Measurements from ENCODE around the gene IL9.

The IL9 gene

DNA sequence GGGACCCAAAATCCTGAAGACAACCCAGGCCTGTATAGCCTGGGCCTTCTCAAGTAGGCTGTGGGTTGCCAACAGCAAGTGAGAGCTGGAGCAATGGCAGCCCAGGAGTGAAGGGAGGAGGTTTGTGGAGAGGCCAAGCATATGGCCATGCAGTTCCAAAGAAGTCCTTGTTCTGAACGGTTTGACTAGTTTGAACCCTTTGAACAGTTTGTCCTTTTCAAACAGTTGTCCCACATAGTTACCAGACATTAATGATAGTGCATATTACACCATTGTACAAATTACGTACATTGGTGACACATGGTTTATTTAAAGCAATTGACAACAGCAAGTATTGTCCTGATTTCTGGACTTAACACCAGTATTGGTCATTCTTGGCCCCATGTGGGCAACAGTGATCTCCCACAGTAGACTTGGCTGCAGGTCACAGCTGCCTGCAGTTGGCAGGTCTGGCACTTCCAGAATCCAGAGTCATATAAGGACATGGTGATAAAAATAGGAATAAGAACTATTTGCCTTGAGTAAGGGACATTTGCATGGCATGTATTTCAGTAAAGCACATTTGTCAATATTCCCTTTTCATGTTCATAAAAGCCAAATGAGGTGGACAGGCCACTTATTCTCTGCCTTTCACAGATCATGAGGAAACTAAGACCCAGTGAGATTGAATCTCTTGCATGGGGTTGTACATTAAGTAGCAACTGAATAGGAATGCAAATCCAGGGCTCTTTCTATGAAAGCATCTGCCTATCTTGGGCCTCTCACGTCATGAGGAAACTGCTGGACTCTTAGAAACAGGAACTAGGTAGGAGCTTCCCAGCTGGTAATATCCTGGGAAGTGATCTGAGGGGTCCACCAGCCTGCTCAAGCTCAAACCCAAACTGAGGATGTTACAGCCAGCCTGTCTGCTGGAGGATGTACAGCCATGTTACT, 30.9 kb downstream of the IL9 start:
- no peak for TF ChIP-seq EZH2phosphoT487 (conservative IDR thresholded peaks at IDR 0.05; ENCODE audit: low read length)
- TF ChIP-seq, protein P1, sequence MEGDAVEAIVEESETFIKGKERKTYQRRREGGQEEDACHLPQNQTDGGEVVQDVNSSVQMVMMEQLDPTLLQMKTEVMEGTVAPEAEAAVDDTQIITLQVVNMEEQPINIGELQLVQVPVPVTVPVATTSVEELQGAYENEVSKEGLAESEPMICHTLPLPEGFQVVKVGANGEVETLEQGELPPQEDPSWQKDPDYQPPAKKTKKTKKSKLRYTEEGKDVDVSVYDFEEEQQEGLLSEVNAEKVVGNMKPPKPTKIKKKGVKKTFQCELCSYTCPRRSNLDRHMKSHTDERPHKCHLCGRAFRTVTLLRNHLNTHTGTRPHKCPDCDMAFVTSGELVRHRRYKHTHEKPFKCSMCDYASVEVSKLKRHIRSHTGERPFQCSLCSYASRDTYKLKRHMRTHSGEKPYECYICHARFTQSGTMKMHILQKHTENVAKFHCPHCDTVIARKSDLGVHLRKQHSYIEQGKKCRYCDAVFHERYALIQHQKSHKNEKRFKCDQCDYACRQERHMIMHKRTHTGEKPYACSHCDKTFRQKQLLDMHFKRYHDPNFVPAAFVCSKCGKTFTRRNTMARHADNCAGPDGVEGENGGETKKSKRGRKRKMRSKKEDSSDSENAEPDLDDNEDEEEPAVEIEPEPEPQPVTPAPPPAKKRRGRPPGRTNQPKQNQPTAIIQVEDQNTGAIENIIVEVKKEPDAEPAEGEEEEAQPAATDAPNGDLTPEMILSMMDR (IDR thresholded peaks at IDR 0.05; ENCODE audit: insufficient read depth, low read length, poor library complexity, severe bottlenecking) = no peak
- H3K27ac ChIP-seq (ENCODE audit: low read depth, low read length) = no peak overlapping the region
- no peaks in the 10 kb centered on the region for H3K36me3 ChIP-seq (ENCODE audit: low read length)
- no peak overlapping the region for H3K4me2 ChIP-seq (ENCODE audit: low read depth, low read length, poor library complexity, severe bottlenecking)
- H3K9me3 ChIP-seq (ENCODE audit: insufficient read depth, low read length) = no peaks in the 10 kb centered on the region
- H4K20me1 ChIP-seq (ENCODE audit: low read depth, low read length) = no peaks in the 10 kb centered on the region
- no peak overlapping the region for H3K9ac ChIP-seq (ENCODE audit: low read length)
- no peaks in the 10 kb centered on the region for H3K27me3 ChIP-seq (ENCODE audit: low read length)
- H3K79me2 ChIP-seq (ENCODE audit: insufficient read depth, low read length) = no peaks in the 10 kb centered on the region
- H3K4me3 ChIP-seq (ENCODE audit: insufficient read depth, low read length, poor library complexity, severe bottlenecking) = no peak overlapping the region
- no peaks in the 10 kb centered on the region for H3K9me2 ChIP-seq (replicated peaks; ENCODE audit: insufficient read depth, low read length)
- H2AFZ ChIP-seq (ENCODE audit: low read depth, low read length, severe bottlenecking) = no peak overlapping the region
- no peaks in the 10 kb centered on the region for H3F3A ChIP-seq (ENCODE audit: insufficient read depth)

- H3K9ac ChIP-seq (ENCODE audit: low read length) = no peak overlapping the region
Measured at GRCh38 chr5:135862744-135863143, 32.9 kb downstream of the IL9 start.

DNA sequence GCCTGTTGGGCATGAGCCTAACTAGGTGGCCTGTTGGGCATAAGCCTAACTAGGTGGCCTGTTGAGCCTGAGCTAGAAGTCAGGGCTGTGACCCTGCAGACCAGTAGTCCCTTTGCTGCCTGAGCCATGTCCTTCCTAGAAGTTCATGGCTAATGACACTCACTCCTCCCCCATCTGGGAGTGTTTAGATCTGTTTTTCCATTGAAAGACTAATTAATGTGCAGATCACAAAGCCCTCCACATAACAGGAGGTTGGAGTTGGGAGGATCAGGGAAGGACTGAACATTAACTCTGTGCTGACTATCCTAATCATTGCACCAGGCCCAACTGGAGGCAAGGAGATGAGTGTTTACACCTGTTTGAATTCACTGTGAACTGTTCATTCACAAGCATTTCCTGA, 33.6 kb downstream of the IL9 start:
- no peaks in the 10 kb centered on the region for H3K9me2 ChIP-seq (replicated peaks; ENCODE audit: insufficient read depth, low read length)
- no peak overlapping the region for H3K9ac ChIP-seq (ENCODE audit: low read length)
- H2AFZ ChIP-seq (ENCODE audit: low read depth, low read length, severe bottlenecking) = no peak overlapping the region
- no peak overlapping the region for H3K4me3 ChIP-seq (ENCODE audit: insufficient read depth, low read length, poor library complexity, severe bottlenecking)
- no peaks in the 10 kb centered on the region for H3K27me3 ChIP-seq (ENCODE audit: low read length)
- H3K79me2 ChIP-seq (ENCODE audit: insufficient read depth, low read length) = no peaks in the 10 kb centered on the region
- TF ChIP-seq, protein P1 (IDR thresholded peaks at IDR 0.05; ENCODE audit: insufficient read depth, low read length, poor library complexity, severe bottlenecking) = no peak
- no peaks in the 10 kb centered on the region; the same call in 1 of the 2 replicates for H3K9me3 ChIP-seq (ENCODE audit: insufficient read depth, low read length)
- no peaks in the 10 kb centered on the region for H4K20me1 ChIP-seq (ENCODE audit: low read depth, low read length)
- no peak overlapping the region for H3K4me2 ChIP-seq (ENCODE audit: low read depth, low read length, poor library complexity, severe bottlenecking)
- H3K36me3 ChIP-seq (ENCODE audit: low read length) = no peaks in the 10 kb centered on the region
- no peaks in the 10 kb centered on the region for H3F3A ChIP-seq (ENCODE audit: insufficient read depth)
- H3K27ac ChIP-seq (ENCODE audit: low read depth, low read length) = no peak overlapping the region

More at GRCh38 chr5:135862744-135863143, 32.9 kb downstream of the IL9 start:
- no peaks in the 10 kb centered on the region for H3K9me2 ChIP-seq (replicated peaks; ENCODE audit: insufficient read depth, low read length)
- H3K27me3 ChIP-seq (ENCODE audit: low read length) = no peaks in the 10 kb centered on the region
- no peak for TF ChIP-seq EZH2phosphoT487 (conservative IDR thresholded peaks at IDR 0.05; ENCODE audit: low read length)
- TF ChIP-seq, protein P1 (IDR thresholded peaks at IDR 0.05; ENCODE audit: insufficient read depth, low read length, poor library complexity, severe bottlenecking) = no peak
- no peaks in the 10 kb centered on the region for H4K20me1 ChIP-seq (ENCODE audit: low read depth, low read length)
- no peak overlapping the region for H3K4me3 ChIP-seq (ENCODE audit: insufficient read depth, low read length, poor library complexity, severe bottlenecking)
- no peak overlapping the region for H2AFZ ChIP-seq (ENCODE audit: low read depth, low read length, severe bottlenecking)
- H3F3A ChIP-seq (ENCODE audit: insufficient read depth) = no peaks in the 10 kb centered on the region
- no peaks in the 10 kb centered on the region; the same call in 1 of the 2 replicates for H3K9me3 ChIP-seq (ENCODE audit: insufficient read depth, low read length)
- no peak overlapping the region for H3K4me2 ChIP-seq (ENCODE audit: low read depth, low read length, poor library complexity, severe bottlenecking)
- no peak overlapping the region for H3K27ac ChIP-seq (ENCODE audit: low read depth, low read length)
- H3K36me3 ChIP-seq (ENCODE audit: low read length) = no peaks in the 10 kb centered on the region
- H3K79me2 ChIP-seq (ENCODE audit: insufficient read depth, low read length) = no peaks in the 10 kb centered on the region
